ENCODE measurements around the gene GPR17. TPM values are rescaled to one million over a fixed set of nuclear protein-coding genes. Genes with fewer than 3 reads are reported as not detected.

GPR17 gene
- total RNA-seq, 1 donor from 2014 or later: not detected

GRCh38 chr2:127630864-127631540 lies 15.0 kb upstream of the GPR17 start:
- H3K27me3 Mint-ChIP-seq (ENCODE audit: unreplicated experiment): no peaks in the 10 kb centered on the region
- no peak for DNase-seq (ENCODE audit: extremely low spot score, unreplicated experiment)
- H3K27ac Mint-ChIP-seq (ENCODE audit: unreplicated experiment): no peak overlapping the region
- peaks cover 6% of the 10 kb centered on the region for H3K4me1 Mint-ChIP-seq (ENCODE audit: unreplicated experiment)
- TF ChIP-seq CTCF (IDR thresholded peaks at IDR 0.05): no peak
- no peaks in the 10 kb centered on the region for H3K9me3 Mint-ChIP-seq (ENCODE audit: unreplicated experiment)
- no peak overlapping the region for H3K4me3 Mint-ChIP-seq (ENCODE audit: unreplicated experiment)
- no peaks in the 10 kb centered on the region for H3K36me3 Mint-ChIP-seq (ENCODE audit: unreplicated experiment)

- Mint-ChIP-seq H3K27me3 (ENCODE audit: unreplicated experiment) (no peaks in the 10 kb centered on the region), H3K27ac (ENCODE audit: unreplicated experiment) (no peak overlapping the region)
Observed at GRCh38 chr2:127631541-127631996, 14.4 kb upstream of the GPR17 start.

GRCh38 chr2:127631997-127632581 lies 13.9 kb upstream of the GPR17 start:
- Mint-ChIP-seq H3K27me3 (ENCODE audit: unreplicated experiment) (no peaks in the 10 kb centered on the region), H3K4me3 (ENCODE audit: unreplicated experiment) (no peak overlapping the region), H3K4me1 (ENCODE audit: unreplicated experiment) (peaks cover 12% of the 10 kb centered on the region), H3K27ac (ENCODE audit: unreplicated experiment) (no peak overlapping the region), H3K9me3 (ENCODE audit: unreplicated experiment) (no peaks in the 10 kb centered on the region), H3K36me3 (ENCODE audit: unreplicated experiment) (no peaks in the 10 kb centered on the region)
- no peak for TF ChIP-seq CTCF (IDR thresholded peaks at IDR 0.05)
- DNase-seq (ENCODE audit: extremely low spot score, unreplicated experiment): no peak

More at GRCh38 chr2:127631541-127631996, 14.4 kb upstream of the GPR17 start:
- Mint-ChIP-seq H3K4me1 (ENCODE audit: unreplicated experiment) (peaks cover 8% of the 10 kb centered on the region), H3K9me3 (ENCODE audit: unreplicated experiment) (no peaks in the 10 kb centered on the region), H3K36me3 (ENCODE audit: unreplicated experiment) (no peaks in the 10 kb centered on the region), H3K4me3 (ENCODE audit: unreplicated experiment) (no peak overlapping the region)
- no peak for TF ChIP-seq CTCF (IDR thresholded peaks at IDR 0.05)
- DNase-seq (ENCODE audit: extremely low spot score, unreplicated experiment): no peak

GRCh38 chr2:127632592-127633489 lies 13.1 kb upstream of the GPR17 start:
- Mint-ChIP-seq H3K4me1 (ENCODE audit: unreplicated experiment) (peaks cover 16% of the 10 kb centered on the region), H3K4me3 (ENCODE audit: unreplicated experiment) (no peak overlapping the region), H3K36me3 (ENCODE audit: unreplicated experiment) (no peaks in the 10 kb centered on the region), H3K27ac (ENCODE audit: unreplicated experiment) (no peak overlapping the region), H3K9me3 (ENCODE audit: unreplicated experiment) (no peaks in the 10 kb centered on the region), H3K27me3 (ENCODE audit: unreplicated experiment) (no peaks in the 10 kb centered on the region)
- TF ChIP-seq CTCF (IDR thresholded peaks at IDR 0.05): no peak
- DNase-seq (ENCODE audit: extremely low spot score, unreplicated experiment): no peak

All from osteocyte (in vitro differentiated cells).